Measurements from ENCODE around the gene SLC47A2.
"Not testable (repeated sequence)": the region's sequence is repeated elsewhere in the genome, so short reads cannot be mapped to it uniquely, and the experiment has no call there.

SLC47A2 gene

GRCh38 chr17:19706791-19707727 lies 9.3 kb downstream of the SLC47A2 start:
- peak in 1 of 2 experiments; percentile 63 for DNase-seq

DNA sequence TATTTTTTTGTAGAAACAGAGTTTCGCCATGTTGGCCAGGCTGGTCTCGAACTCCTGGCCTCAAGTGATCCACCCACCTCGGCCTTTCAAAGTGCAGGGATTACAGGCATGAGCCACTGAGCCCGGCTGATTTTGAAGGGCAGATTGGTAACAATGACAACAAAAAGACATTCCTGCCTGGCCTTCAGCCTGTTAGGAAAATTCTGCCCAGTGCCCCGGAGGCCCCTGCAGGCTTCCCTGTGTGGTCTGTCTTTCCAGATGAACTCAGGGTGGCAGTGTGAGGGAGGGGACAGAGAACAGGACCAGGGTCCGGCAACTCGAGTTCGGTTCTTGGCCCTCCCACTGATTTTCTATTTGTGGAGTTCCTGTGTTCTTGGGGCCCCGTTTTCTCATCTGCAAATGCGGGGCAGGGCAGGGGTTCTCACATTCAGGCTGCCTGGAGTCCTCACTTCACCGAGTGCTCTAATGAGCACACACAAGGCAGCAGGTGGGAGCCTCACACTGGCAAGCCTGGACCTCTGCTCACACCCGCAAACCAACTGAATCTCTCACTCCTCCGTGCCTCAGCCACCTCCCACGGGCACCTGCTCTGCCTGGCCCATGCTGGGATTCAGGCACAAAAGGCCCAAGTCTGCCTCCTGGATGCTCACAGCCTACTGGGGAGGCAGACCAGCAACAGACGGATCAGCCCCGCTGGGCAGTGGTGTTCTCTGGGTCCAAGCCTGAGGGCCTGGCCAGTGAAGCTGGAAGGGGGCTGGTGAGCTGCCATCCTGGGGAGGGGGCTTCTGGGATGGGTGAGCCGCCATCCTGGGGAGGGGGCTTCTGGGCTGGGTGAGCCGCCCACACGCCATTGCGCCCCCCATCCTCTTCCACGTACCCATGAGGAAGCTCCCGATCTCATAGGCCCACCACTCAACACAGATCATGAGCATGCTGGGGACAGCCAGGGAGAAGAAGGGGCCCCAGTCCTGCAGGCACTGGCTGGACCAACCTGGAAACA lies 10.3 kb downstream of the SLC47A2 start:
- peak; percentile 53 to 59 for DNase-seq

DNA sequence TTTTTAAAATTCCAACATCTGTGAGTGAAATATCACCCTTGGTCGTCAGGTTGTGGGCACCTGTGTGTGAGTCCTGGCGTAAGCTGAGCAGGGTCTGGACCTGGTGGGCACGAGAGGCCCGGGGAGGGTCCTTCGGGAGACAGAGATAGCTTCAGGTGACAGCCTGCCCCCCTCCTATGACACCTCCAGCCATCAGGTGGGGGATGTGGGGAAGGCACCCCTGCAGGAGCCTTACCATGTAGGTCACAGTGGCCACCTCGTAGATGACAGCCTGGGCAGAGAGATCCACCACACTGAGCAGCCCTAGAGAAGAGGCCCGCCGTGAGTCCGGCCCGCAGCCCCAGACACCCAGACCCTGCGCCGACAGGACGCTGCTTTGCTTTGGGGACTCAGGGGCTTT lies 11.2 kb downstream of the SLC47A2 start:
- no peak for DNase-seq

GRCh38 chr17:19703828-19704613 lies 12.4 kb downstream of the SLC47A2 start:
- no peak for DNase-seq

DNA sequence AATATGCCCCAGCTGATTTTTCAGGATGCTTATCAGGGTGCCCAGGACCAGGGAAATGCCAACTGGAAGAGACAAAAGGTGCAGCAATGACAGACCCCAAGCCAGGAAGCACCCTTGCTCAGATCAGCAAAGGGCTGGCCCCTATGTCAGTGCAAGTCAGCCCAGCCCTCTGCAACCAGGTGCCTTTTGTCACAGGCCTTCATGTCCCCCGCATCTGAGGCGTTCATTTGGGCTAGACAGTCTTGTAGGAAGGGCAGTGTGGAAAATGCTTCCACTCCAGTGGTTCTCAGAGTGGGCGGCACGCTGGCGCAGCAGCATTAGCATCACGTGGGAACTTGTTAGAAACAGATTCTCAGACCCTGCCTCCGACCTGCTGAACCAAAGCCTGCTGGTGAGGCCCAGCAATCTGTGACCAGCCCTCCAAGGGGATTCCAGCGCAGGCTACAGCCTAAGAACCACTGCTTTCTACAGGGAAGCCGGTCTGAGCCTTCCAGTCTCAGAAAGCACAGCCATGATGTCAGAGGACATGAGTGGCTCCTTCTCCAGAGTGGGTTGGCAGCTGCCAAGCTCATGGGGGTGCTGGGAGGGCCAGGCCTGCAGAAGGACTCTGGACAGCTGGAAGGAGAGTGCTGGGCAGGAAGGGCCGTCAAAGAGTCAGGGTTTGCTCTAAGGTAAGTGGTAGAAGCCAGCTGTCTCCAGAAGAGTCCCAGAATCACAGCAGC lies 13.1 kb downstream of the SLC47A2 start:
- DNase-seq = peak in 1 of 2 experiments; percentile 29

GRCh38 chr17:19702217-19702641 lies 14.2 kb downstream of the SLC47A2 start:
- DNase-seq = no peak

DNA sequence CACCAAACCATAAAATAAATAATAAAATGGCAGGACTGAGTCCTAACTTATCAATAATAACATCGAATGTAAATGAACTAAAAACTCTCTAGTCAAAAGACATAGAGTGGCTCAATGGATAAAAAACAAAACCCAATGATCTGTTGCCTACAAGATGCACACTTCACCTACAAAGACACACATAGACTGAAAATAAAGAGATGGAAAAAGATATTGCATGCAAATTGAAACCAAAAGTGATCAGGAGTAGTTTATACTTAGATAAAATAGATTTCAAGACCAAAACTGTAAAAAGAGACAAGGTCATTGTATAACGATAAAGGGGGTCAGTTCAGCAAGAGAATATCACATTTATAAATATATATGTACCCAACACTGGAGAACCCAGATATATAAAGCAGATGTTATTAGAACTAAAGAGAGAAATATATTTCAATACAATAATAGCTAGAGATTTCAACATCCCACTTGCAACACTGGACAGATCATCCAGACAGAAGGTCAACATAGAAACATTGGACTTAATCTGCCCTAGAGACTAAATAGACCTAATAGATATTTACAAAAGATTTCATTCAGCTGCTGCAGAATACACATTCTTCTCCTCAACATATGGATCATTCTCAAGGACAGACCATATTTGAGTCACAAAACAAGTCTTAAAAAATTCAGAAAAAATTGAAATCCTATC lies 29.8 kb downstream of the SLC47A2 start:
- no peak for DNase-seq

DNA sequence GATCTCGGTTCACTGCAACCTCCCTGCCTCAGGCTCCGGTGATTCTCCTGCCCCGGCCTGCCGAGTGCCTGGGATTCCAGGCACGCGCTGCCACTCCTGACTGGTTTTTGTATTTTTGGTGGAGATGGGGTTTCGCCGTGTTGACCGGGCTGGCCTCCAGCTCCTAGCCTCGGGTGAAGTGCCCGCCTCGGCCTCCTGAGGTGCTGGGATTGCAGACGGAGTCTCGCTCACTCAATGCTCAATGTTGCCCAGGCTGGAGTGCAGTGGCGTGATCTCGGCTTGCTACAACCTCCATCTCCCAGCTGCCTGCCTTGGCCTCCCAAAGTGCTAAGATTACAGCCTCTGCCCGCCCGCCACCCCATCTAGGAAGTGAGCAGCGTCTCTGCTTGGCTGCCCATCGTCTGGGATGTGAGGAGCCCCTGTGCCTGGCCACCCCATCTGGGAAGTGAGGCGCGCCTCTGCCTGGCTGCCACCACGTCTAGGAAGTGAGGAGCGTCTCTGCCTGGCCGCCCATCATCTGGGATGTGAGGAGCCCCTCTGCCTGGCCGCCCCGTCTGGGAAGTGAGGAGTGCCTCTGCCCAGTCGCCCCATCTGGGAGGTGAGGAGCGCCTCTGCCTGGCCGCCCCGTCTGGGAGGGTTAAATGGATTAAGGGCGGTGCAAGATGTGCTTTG lies 31.3 kb downstream of the SLC47A2 start:
- not testable (repeated sequence) for DNase-seq

- no peak for DNase-seq
Observed at GRCh38 chr17:19683117-19683516, 33.3 kb downstream of the SLC47A2 start.

- DNase-seq = no peak
Observed at GRCh38 chr17:19678581-19679453, 37.6 kb downstream of the SLC47A2 start.

DNA sequence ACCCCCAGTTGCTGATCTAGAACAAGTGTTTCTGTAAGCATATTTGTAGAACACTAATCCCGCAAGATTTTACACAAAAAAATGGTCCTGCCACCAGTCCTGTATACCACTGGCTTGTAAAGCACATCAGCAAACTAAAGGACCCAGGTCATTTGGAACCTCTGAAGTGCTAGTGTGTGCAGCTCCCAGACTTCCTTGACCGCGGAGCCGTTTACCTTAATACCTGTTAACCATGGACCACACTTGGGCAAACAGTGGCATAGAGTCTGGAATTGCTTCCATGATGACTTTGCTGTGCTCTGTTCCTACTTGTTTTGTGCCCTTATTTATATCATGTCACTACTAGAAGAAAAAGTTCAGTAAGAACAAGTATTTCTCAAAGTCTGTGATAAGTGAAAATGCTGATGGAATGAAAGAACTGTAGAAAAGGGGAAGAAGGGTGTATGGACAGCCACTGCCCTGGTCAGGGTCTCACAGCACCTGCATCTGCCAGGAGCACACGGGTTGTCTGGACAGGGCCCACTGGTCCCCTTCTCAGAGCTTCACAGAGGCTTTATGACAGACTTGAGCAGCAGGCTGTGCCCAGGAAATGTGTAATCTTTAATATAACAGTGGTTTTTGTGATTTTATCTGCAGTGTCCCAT lies 38.5 kb downstream of the SLC47A2 start:
- no peak for DNase-seq

GRCh38 chr17:19676896-19677295 lies 39.5 kb downstream of the SLC47A2 start:
- no peak for DNase-seq

DNA sequence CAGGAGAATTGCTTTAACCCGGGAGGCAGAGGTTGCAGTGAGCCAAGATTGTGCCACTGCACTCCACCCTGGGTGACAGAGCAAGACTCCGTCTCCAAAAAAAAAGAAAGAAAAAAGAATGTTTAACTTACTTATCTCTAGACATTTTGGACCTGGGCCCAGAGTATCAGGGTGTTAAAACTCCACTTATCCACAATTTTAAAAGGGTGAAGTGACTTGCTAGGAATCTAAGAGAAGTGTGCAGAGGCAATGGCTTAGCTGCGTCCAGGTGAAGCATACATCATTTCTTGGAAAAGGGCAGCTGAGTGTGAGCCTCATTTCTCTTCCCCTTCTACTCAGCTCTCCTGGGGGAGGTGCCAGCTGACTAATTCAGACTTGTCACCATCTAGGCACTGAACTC lies 42.8 kb downstream of the SLC47A2 start:
- DNase-seq = no peak

DNA sequence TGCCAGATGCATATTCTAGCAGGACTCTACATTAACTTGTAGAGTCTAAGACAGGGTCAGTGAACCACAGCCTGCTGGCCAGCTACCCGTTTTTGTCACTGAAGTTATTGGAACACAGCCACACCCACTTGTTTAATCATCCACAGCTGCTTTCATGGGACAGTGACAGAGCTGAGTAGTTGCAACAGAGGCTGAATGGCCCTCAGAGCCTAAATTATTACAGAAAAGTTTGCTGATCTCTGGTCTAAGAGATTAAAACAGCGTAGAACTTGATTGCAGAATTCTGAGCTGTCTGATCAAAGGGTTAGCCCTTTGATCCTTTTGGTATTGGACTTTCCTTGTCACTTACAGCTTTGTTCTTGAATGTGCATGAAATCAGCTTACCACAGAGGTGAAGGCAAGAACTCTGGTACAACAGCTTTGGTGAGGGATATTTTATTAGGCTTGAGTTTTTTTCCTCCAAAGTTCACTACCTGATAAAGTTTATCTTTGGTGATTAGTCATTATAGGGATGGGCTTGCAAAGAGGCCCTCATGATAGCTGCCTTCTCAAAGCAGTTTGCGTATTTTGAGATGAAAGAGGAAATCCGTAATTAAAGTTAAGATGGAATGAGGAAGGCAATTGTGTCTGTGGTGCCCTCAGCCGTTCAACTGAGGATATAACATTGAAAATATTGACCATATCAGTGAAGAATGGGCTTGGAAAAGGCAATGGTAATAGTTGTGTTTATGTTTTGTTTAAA lies 44.2 kb downstream of the SLC47A2 start:
- DNase-seq = no peak

DNA sequence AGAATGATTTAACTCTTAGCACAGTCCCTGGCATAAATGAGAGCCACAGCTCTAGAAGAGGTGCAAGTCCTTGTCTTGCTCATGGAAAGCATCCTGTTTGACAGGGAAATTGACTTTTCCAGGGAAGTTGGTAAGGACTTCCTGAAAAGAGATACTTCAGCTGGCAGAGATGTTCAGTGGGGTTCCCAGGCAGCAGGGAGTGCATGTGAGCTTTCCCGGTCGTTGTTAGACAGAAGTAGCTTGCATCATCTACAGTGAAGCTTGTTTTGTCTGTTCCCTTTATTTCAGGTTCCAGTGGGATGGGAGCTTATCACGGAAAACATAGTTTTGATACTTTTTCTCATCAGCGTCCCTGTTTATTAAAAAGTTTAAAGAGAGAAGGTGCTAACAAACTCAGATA lies 45.0 kb downstream of the SLC47A2 start:
- no peak for DNase-seq

DNA sequence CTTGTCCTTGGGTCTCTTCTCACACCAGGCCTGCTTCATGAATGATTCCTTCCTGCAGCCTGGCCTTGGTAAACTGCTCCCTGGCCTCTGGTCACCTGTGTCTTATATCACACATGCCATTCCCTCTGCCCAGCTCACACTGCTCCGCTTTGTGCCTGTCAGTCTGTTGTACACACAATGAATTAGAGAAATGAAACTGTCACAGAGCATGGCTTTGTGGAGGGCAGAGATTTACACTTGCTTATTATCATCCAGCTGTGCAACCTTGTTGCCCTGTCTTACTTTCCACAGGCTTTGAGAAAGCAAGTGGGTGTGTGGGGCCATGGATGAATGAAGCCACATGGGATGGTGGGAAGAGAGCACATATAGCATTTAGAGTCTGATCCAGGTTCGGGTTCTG lies 45.5 kb downstream of the SLC47A2 start:
- no peak for DNase-seq

DNA sequence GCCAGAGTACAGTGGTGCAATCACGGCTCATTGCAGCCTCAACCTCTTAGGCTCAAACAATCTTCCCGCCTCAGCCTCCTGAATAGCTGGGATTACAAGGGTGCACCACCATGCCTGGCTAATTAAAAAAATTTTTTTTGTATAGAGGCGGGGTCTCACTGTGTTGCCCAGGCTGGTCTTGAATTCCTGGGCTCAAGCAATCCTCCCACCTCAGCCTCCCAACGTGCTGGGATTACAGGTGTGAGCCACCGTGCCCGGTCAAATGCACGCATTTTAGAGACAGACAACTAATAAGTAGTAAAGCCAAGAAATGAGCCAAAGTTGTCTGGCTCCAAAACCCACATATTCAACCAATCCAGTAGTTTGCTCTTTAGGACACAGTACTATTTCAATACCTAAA lies 46.7 kb downstream of the SLC47A2 start:
- DNase-seq = not testable (repeated sequence)

GRCh38 chr17:19664821-19665181 lies 51.6 kb downstream of the SLC47A2 start:
- DNase-seq = peak in 1 of 2 experiments; percentile 20

Data from SHP77 (cell line).